Progenitor cell of endocrine pancreas (in vitro differentiated cells): ENCODE measurements around the gene NR2F1-AS1. TPM values are rescaled to one million over a fixed set of nuclear protein-coding genes. Genes with fewer than 3 reads are reported as not detected.

Experiments used
- DNase-seq: peaks from one replicate; pipeline ENCODE4 v3.0.0; 2021; ENCODE audit warnings: low spot score; ENCODE audit not compliant: unreplicated experiment
- H3K27ac Mint-ChIP-seq: 2 replicates; pipeline ENCODE4 v1.8.0; 2021; ENCODE audit warnings: mild to moderate bottlenecking, moderate library complexity, mixed read lengths
- H3K27me3 Mint-ChIP-seq: 2 replicates; pipeline ENCODE4 v1.8.0; 2021; ENCODE audit warnings: mixed read lengths
- H3K36me3 Mint-ChIP-seq: 2 replicates; pipeline ENCODE4 v1.8.0; 2022; ENCODE audit warnings: mixed read lengths; ENCODE audit not compliant: insufficient read depth
- H3K4me1 Mint-ChIP-seq: 2 replicates; pipeline ENCODE4 v1.8.0; 2021; ENCODE audit warnings: low read depth, mixed read lengths
- H3K4me3 Mint-ChIP-seq: 2 replicates; pipeline ENCODE4 v1.8.0; 2021; ENCODE audit warnings: low read depth, mild to moderate bottlenecking, moderate library complexity, mixed read lengths
- H3K9me3 Mint-ChIP-seq: 2 replicates; pipeline ENCODE4 v1.8.0; 2021; ENCODE audit warnings: low read depth, mixed read lengths
- CTCF ChIP-seq: fragments of 200-600 bp; sonication (generic); IDR thresholded peaks from one replicate; pipeline ENCODE4 v1.5.0; 2021; ENCODE audit warnings: antibody characterized with exemption, mild to moderate bottlenecking; ENCODE audit not compliant: unreplicated experiment
- total RNA-seq: library from RNA; stranded (reverse); gene quantifications from 2 replicates; pipeline ENCODE4 v1.2.1, GENCODE V29; 2021

NR2F1-AS1 gene
- total RNA-seq, 1 donor from 2014 or later = 6.3 TPM

GRCh38 chr5:93602241-93603077 lies 21.4 kb upstream of the NR2F1-AS1 start:
- H3K9me3 Mint-ChIP-seq = no peaks in the 10 kb centered on the region
- peak; percentile 30 for DNase-seq
- H3K27ac Mint-ChIP-seq = no peak overlapping the region
- H3K36me3 Mint-ChIP-seq = no peaks in the 10 kb centered on the region
- peaks cover 17% of the 10 kb centered on the region for H3K4me1 Mint-ChIP-seq
- H3K4me3 Mint-ChIP-seq = no peak overlapping the region
- TF ChIP-seq CTCF = no peak
- H3K27me3 Mint-ChIP-seq = peaks cover 33% of the 10 kb centered on the region

GRCh38 chr5:93601802-93602155 lies 20.8 kb upstream of the NR2F1-AS1 start:
- TF ChIP-seq CTCF = no peak
- Mint-ChIP-seq H3K27me3 (peaks cover 33% of the 10 kb centered on the region), H3K36me3 (no peaks in the 10 kb centered on the region), H3K4me1 (peaks cover 17% of the 10 kb centered on the region), H3K27ac (no peak overlapping the region), H3K9me3 (no peaks in the 10 kb centered on the region), H3K4me3 (no peak overlapping the region)
- no peak for DNase-seq

GRCh38 chr5:93601071-93601801 lies 20.2 kb upstream of the NR2F1-AS1 start:
- Mint-ChIP-seq H3K4me3 (no peak overlapping the region), H3K27ac (no peak overlapping the region), H3K9me3 (no peaks in the 10 kb centered on the region), H3K27me3 (peaks cover 33% of the 10 kb centered on the region), H3K4me1 (peaks cover 14% of the 10 kb centered on the region), H3K36me3 (no peaks in the 10 kb centered on the region)
- TF ChIP-seq CTCF = no peak
- DNase-seq = no peak

GRCh38 chr5:93600409-93601070 lies 19.5 kb upstream of the NR2F1-AS1 start:
- no peaks in the 10 kb centered on the region for H3K9me3 Mint-ChIP-seq

More at GRCh38 chr5:93600409-93601070, 19.5 kb upstream of the NR2F1-AS1 start:
- H3K27me3 Mint-ChIP-seq = peaks cover 33% of the 10 kb centered on the region
- peaks cover 10% of the 10 kb centered on the region for H3K4me1 Mint-ChIP-seq
- H3K36me3 Mint-ChIP-seq = peaks cover 3% of the 10 kb centered on the region
- no peak overlapping the region for H3K27ac Mint-ChIP-seq
- DNase-seq = no peak
- no peak for TF ChIP-seq CTCF
- H3K4me3 Mint-ChIP-seq = no peak overlapping the region
